Measurements from ENCODE around the gene SGCD. TPM values are rescaled to one million over a fixed set of nuclear protein-coding genes. Genes with fewer than 3 reads are reported as not detected.

SGCD gene
- polyA plus RNA-seq, 1 donor (not counting 4 experiments of a cell fraction or from before 2014, with no cell fraction given), result not detected

- H3K27ac ChIP-seq (ENCODE audit: control insufficient read depth, insufficient read depth, low read length), result no peak overlapping the region
- H4K20me1 ChIP-seq (ENCODE audit: control insufficient read depth, extremely low read depth, insufficient read depth, low read length), result no peaks in the 10 kb centered on the region
- TF ChIP-seq EZH2 (IDR thresholded peaks at IDR 0.05; ENCODE audit: low read length), result no peak
- no peaks in the 10 kb centered on the region for H3K4me1 ChIP-seq (ENCODE audit: control insufficient read depth, extremely low read depth, insufficient read depth, low read length)
- DNase-seq (ENCODE audit: low read depth, low spot score) (no peak), FAIRE-seq (no peak)
- no peaks in the 10 kb centered on the region for H3K9me1 ChIP-seq (ENCODE audit: control insufficient read depth, extremely low read depth, insufficient read depth, low read length)
- H3K4me3 ChIP-seq (ENCODE audit: control insufficient read depth in 2 of 3, extremely low read depth in 1 of 3, insufficient read depth in 2 of 3, low read depth in 1 of 3, low read length in 3 of 3), result no peak overlapping the region
- no peaks in the 10 kb centered on the region for H3K79me2 ChIP-seq (ENCODE audit: control insufficient read depth, insufficient read depth, low read length)
- H3K9me3 ChIP-seq (ENCODE audit: control insufficient read depth, low read depth, low read length), result no peaks in the 10 kb centered on the region
- no peak overlapping the region for H3K9ac ChIP-seq (ENCODE audit: control insufficient read depth, extremely low read depth, insufficient read depth, low read length)
- H3K4me2 ChIP-seq (ENCODE audit: control insufficient read depth, extremely low read depth, insufficient read depth, low read depth, low read length), result no peak overlapping the region
- H3K27me3 ChIP-seq (ENCODE audit: control insufficient read depth, extremely low read depth, insufficient read depth, low read length), result no peaks in the 10 kb centered on the region
- dilution Hi-C loops (cut with MboI; ENCODE audit: extremely low pct_ligation_motif_present, low sequenced_read_pairs), result no loop called here
- no peak overlapping the region for H2AFZ ChIP-seq (ENCODE audit: control insufficient read depth, low read length)
- H3K36me3 ChIP-seq (ENCODE audit: control insufficient read depth in 2 of 2, extremely low read depth in 1 of 2, insufficient read depth in 2 of 2, low read length in 2 of 2), result no peaks in the 10 kb centered on the region
Measured at GRCh38 chr5:156594406-156594805, 267.4 kb downstream of the SGCD start.

- Histone ChIP-seq H3K27ac (ENCODE audit: control insufficient read depth, insufficient read depth, low read length) (no peak overlapping the region), H3K36me3 (ENCODE audit: control insufficient read depth in 2 of 2, extremely low read depth in 1 of 2, insufficient read depth in 2 of 2, low read length in 2 of 2) (no peaks in the 10 kb centered on the region), H3K4me1 (ENCODE audit: control insufficient read depth, extremely low read depth, insufficient read depth, low read length) (no peaks in the 10 kb centered on the region), H3K4me2 (ENCODE audit: control insufficient read depth, extremely low read depth, insufficient read depth, low read depth, low read length) (no peak overlapping the region), H3K27me3 (ENCODE audit: control insufficient read depth, extremely low read depth, insufficient read depth, low read length) (no peaks in the 10 kb centered on the region), H3K9me3 (ENCODE audit: control insufficient read depth, low read depth, low read length) (no peaks in the 10 kb centered on the region), H4K20me1 (ENCODE audit: control insufficient read depth, extremely low read depth, insufficient read depth, low read length) (no peaks in the 10 kb centered on the region), H3K79me2 (ENCODE audit: control insufficient read depth, insufficient read depth, low read length) (no peaks in the 10 kb centered on the region), H3K4me3 (ENCODE audit: control insufficient read depth in 2 of 3, extremely low read depth in 1 of 3, insufficient read depth in 2 of 3, low read depth in 1 of 3, low read length in 3 of 3) (no peak overlapping the region), H3K9me1 (ENCODE audit: control insufficient read depth, extremely low read depth, insufficient read depth, low read length) (no peaks in the 10 kb centered on the region), H3K9ac (ENCODE audit: control insufficient read depth, extremely low read depth, insufficient read depth, low read length) (no peak overlapping the region), H2AFZ (ENCODE audit: control insufficient read depth, low read length) (no peak overlapping the region)
- FAIRE-seq (no peak), DNase-seq (ENCODE audit: low read depth, low spot score) (no peak)
- dilution Hi-C loops (cut with MboI; ENCODE audit: extremely low pct_ligation_motif_present, low sequenced_read_pairs), result no loop called here
- no peak for TF ChIP-seq CTCF (optimal IDR thresholded peaks at IDR 0.05 in 1 of 3, IDR thresholded peaks at IDR 0.05 in 1 of 3, conservative IDR thresholded peaks at IDR 0.05 in 1 of 3; ENCODE audit: extremely low read depth in 1 of 3, insufficient read depth in 2 of 3, low read length in 3 of 3)
- TF ChIP-seq EZH2 (IDR thresholded peaks at IDR 0.05; ENCODE audit: low read length), result no peak
Measured at GRCh38 chr5:156595132-156595787, 268.3 kb downstream of the SGCD start.

- no peaks in the 10 kb centered on the region for H3K79me2 ChIP-seq (ENCODE audit: control insufficient read depth, insufficient read depth, low read length)
Measured at GRCh38 chr5:156597276-156597675, 270.3 kb downstream of the SGCD start.

More at GRCh38 chr5:156597276-156597675, 270.3 kb downstream of the SGCD start:
- H3K4me1 ChIP-seq (ENCODE audit: control insufficient read depth, extremely low read depth, insufficient read depth, low read length), result no peaks in the 10 kb centered on the region
- H3K4me2 ChIP-seq (ENCODE audit: control insufficient read depth, extremely low read depth, insufficient read depth, low read depth, low read length), result no peak overlapping the region
- no peak overlapping the region for H2AFZ ChIP-seq (ENCODE audit: control insufficient read depth, low read length)
- dilution Hi-C loops (cut with MboI; ENCODE audit: extremely low pct_ligation_motif_present, low sequenced_read_pairs), result no loop called here
- TF ChIP-seq CTCF (optimal IDR thresholded peaks at IDR 0.05 in 1 of 3, IDR thresholded peaks at IDR 0.05 in 1 of 3, conservative IDR thresholded peaks at IDR 0.05 in 1 of 3; ENCODE audit: extremely low read depth in 1 of 3, insufficient read depth in 2 of 3, low read length in 3 of 3) (no peak), EZH2 (IDR thresholded peaks at IDR 0.05; ENCODE audit: low read length) (no peak)
- H3K27ac ChIP-seq (ENCODE audit: control insufficient read depth, insufficient read depth, low read length), result no peak overlapping the region
- no peaks in the 10 kb centered on the region for H3K9me3 ChIP-seq (ENCODE audit: control insufficient read depth, low read depth, low read length)
- DNase-seq (ENCODE audit: low read depth, low spot score), result no peak
- no peak overlapping the region for H3K9ac ChIP-seq (ENCODE audit: control insufficient read depth, extremely low read depth, insufficient read depth, low read length)
- no peaks in the 10 kb centered on the region for H3K36me3 ChIP-seq (ENCODE audit: control insufficient read depth in 2 of 2, extremely low read depth in 1 of 2, insufficient read depth in 2 of 2, low read length in 2 of 2)
- no peak overlapping the region for H3K4me3 ChIP-seq (ENCODE audit: control insufficient read depth in 2 of 3, extremely low read depth in 1 of 3, insufficient read depth in 2 of 3, low read depth in 1 of 3, low read length in 3 of 3)
- H3K27me3 ChIP-seq (ENCODE audit: control insufficient read depth, extremely low read depth, insufficient read depth, low read length), result no peaks in the 10 kb centered on the region
- FAIRE-seq, result no peak
- H4K20me1 ChIP-seq (ENCODE audit: control insufficient read depth, extremely low read depth, insufficient read depth, low read length), result no peaks in the 10 kb centered on the region
- no peaks in the 10 kb centered on the region for H3K9me1 ChIP-seq (ENCODE audit: control insufficient read depth, extremely low read depth, insufficient read depth, low read length)
